CD4-positive, alpha-beta T cell treated with Interleukin-6 for 4 hours (primary cell): ENCODE data around the gene NAP1L3.

ENCODE experiments used
- DNase-seq: peaks from one replicate; pipeline ENCODE4 v3.0.0-alpha.2; 2020; ENCODE audit warnings: mixed read lengths

NAP1L3 gene

GRCh38 chrX:93673056-93673868, at the start of gene NAP1L3:
NAP1L3 (minus strand) TSS chrX:93673578; CDS start chrX:93673304, 274 bp downstream.
- peak; percentile 68 for DNase-seq

GRCh38 chrX:93711076-93711475, 37.7 kb upstream of the NAP1L3 start:
- no peak for DNase-seq

GRCh38 chrX:93703701-93704100, 30.3 kb upstream of the NAP1L3 start:
- no peak for DNase-seq

- no peak for DNase-seq
Observed at GRCh38 chrX:93695981-93696380, 22.6 kb upstream of the NAP1L3 start.

GRCh38 chrX:93673869-93674271, 492 bp upstream of the NAP1L3 start, which contains the start of gene FAM133A:
FAM133A (plus strand) TSS chrX:93674206; CDS start chrX:93709420, 35,214 bp downstream.
- no peak for DNase-seq

- DNase-seq = no peak
Observed at GRCh38 chrX:93660575-93660974, 12.8 kb downstream of the NAP1L3 start.

- no peak for DNase-seq
Observed at GRCh38 chrX:93649381-93649780, 24.0 kb downstream of the NAP1L3 start.

GRCh38 chrX:93637591-93637990, 35.8 kb downstream of the NAP1L3 start:
- no peak for DNase-seq
